SK-N-SH (cell line): Measurements from ENCODE around the gene KSR2. TPM values are rescaled to one million over a fixed set of nuclear protein-coding genes. Genes with fewer than 3 reads are reported as not detected.

ENCODE experiments used
- CTCF ChIA-PET: fragments of 300-600, 350-600 bp; formaldehyde crosslinking; extraction: SDS; loops from one replicate; lab custom pipeline; 2021; lab: Yijun Ruan, JAX
- POLR2A ChIA-PET: fragments of 350-600 bp; sonication (Branson Sonifier 250); formaldehyde crosslinking; extraction: SDS; loops from one replicate; lab custom pipeline; 2020; ENCODE audit warnings: antibody characterized with exemption, inconsistent platforms; lab: Yijun Ruan, JAX
- DNase-seq: peaks from one replicate; pipeline ENCODE4 v3.0.0; 2012
- H2AFZ ChIP-seq: fragments of 200-600 bp; sonication (generic); 2 replicates; pipeline ENCODE4 v1.8.1; 2016; ENCODE audit warnings: antibody characterized with exemption, mild to moderate bottlenecking, low read depth
- H3F3A ChIP-seq: fragments of 200-600 bp; sonication (generic); replicated peaks from 2 replicates; pipeline ENCODE3; 2016; ENCODE audit warnings: antibody characterized with exemption, mild to moderate bottlenecking; ENCODE audit not compliant: insufficient read depth
- H3K27ac ChIP-seq, 2 experiments: fragments of 200-500 bp in 1 of 2; fragments of 200-600 bp in 1 of 2; sonication (Bioruptor generic) in 1 of 2; sonication (generic), shearing (Covaris generic) in 1 of 2; 2 replicates each; pipeline versions ENCODE4 v1.5.1 to v1.6.1; 2014 to 2016; ENCODE audit warnings: low read depth in 2 of 2, inconsistent platforms in 1 of 2, low read length in 1 of 2, mild to moderate bottlenecking in 1 of 2, mixed read lengths in 1 of 2
- H3K27me3 ChIP-seq: fragments of 200-600 bp; sonication (generic), shearing (Covaris generic); 2 replicates; pipeline ENCODE4 v1.6.1; 2016; ENCODE audit warnings: mixed run types; ENCODE audit not compliant: insufficient read depth
- H3K36me3 ChIP-seq, 2 experiments: fragments of 200-500 bp in 1 of 2; fragments of 200-600 bp in 1 of 2; sonication (Bioruptor generic) in 1 of 2; sonication (generic) in 1 of 2; replicated peaks in 1 of 2; 2 replicates each; pipeline versions ENCODE3 to v1.5.1; 2014 to 2016; ENCODE audit warnings: low read length in 1 of 2, mild to moderate bottlenecking in 1 of 2; ENCODE audit not compliant: insufficient read depth in 2 of 2, control insufficient read depth in 1 of 2
- H3K4me1 ChIP-seq, 2 experiments: fragments of 200-500 bp in 1 of 2; fragments of 200-600 bp in 1 of 2; sonication (Bioruptor generic) in 1 of 2; sonication (generic), shearing (Covaris generic) in 1 of 2; 2 replicates each; pipeline versions ENCODE4 v1.5.1 to v1.6.1; 2014 to 2016; ENCODE audit warnings: low read depth in 1 of 2, low read length in 1 of 2, mixed run types in 1 of 2; ENCODE audit not compliant: insufficient read depth in 2 of 2, control insufficient read depth in 1 of 2
- H3K4me2 ChIP-seq: fragments of 200-600 bp; sonication (generic), shearing (Covaris generic); 2 replicates; pipeline ENCODE4 v1.6.1; 2017; ENCODE audit warnings: mixed run types
- H3K4me3 ChIP-seq, 2 experiments: fragments of 200-500 bp in 1 of 2; fragments of 200-600 bp in 1 of 2; sonication (Bioruptor generic) in 1 of 2; sonication (generic), shearing (Covaris generic) in 1 of 2; 2 replicates each; pipeline versions ENCODE4 v1.5.1 to v1.8.1; 2014 to 2016; ENCODE audit warnings: low read depth in 2 of 2, inconsistent platforms in 1 of 2, low read length in 1 of 2, mild to moderate bottlenecking in 1 of 2, mixed read lengths in 1 of 2, moderate library complexity in 1 of 2
- H3K79me2 ChIP-seq: fragments of 200-600 bp; sonication (generic); 2 replicates; pipeline ENCODE4 v1.8.1; 2017; ENCODE audit warnings: mild to moderate bottlenecking; ENCODE audit not compliant: insufficient read depth
- H3K9ac ChIP-seq: fragments of 200-600 bp; sonication (generic); 2 replicates; pipeline ENCODE4 v1.6.1; 2017; ENCODE audit warnings: mixed run types
- H3K9me2 ChIP-seq: fragments of 200-600 bp; sonication (generic); 2 replicates; pipeline ENCODE4 v1.6.1; 2017; ENCODE audit warnings: mixed run types
- H3K9me3 ChIP-seq: fragments of 200-600 bp; sonication (generic); 2 replicates; pipeline ENCODE4 v1.6.1; 2017; ENCODE audit warnings: mixed run types, mild to moderate bottlenecking, moderate library complexity
- H4K20me1 ChIP-seq: fragments of 200-600 bp; sonication (generic); 2 replicates; pipeline ENCODE4 v1.6.1; 2017; ENCODE audit warnings: mild to moderate bottlenecking, mixed run types; ENCODE audit not compliant: insufficient read depth
- CTCF ChIP-seq: fragments of 200-600 bp; sonication (generic); IDR thresholded peaks from 2 replicates; pipeline ENCODE4 v1.6.1; 2017; ENCODE audit warnings: antibody characterized with exemption, mild to moderate bottlenecking, moderate library complexity
- EP300 ChIP-seq, 2 experiments: IDR thresholded peaks; 2 replicates each; pipeline versions ENCODE4 v1.4.0 to v1.6.1; 2012; ENCODE audit warnings: borderline replicate concordance in 1 of 2, low read depth in 1 of 2, low read length in 1 of 2
- FOXM1 ChIP-seq: IDR thresholded peaks from 2 replicates; pipeline ENCODE4 v1.4.0; 2012; ENCODE audit warnings: low read depth, mild to moderate bottlenecking
- IRF3 ChIP-seq: fragments of 150-350 bp; IDR thresholded peaks from 2 replicates; pipeline ENCODE4 v1.6.1; 2016; ENCODE audit warnings: mild to moderate bottlenecking, low read depth, low read length
- JUND ChIP-seq: IDR thresholded peaks from 2 replicates; pipeline ENCODE4 v1.4.0; 2012
- NFIC ChIP-seq: IDR thresholded peaks from 2 replicates; pipeline ENCODE4 v1.4.0; 2012; ENCODE audit warnings: borderline replicate concordance
- NRF1 ChIP-seq: IDR thresholded peaks from 2 replicates; pipeline ENCODE4 v1.6.1; 2012; ENCODE audit warnings: low read depth, mild to moderate bottlenecking, low read length
- POLR2AphosphoS5 ChIP-seq: IDR thresholded peaks from 2 replicates; pipeline ENCODE4 v1.6.1; 2012; ENCODE audit warnings: low read depth, low read length
- RAD21 ChIP-seq: IDR thresholded peaks from 2 replicates; pipeline ENCODE4 v1.6.1; 2012; ENCODE audit warnings: mild to moderate bottlenecking, low read length
- RCOR1 ChIP-seq: fragments of 150-350 bp; IDR thresholded peaks from 2 replicates; pipeline ENCODE4 v1.6.1; 2017; ENCODE audit warnings: antibody characterized with exemption, low read length
- REST ChIP-seq: IDR thresholded peaks from 2 replicates; pipeline ENCODE4 v1.6.1; 2012; ENCODE audit warnings: mild to moderate bottlenecking, low read depth, low read length, moderate library complexity
- RFX5 ChIP-seq: IDR thresholded peaks from 2 replicates; pipeline ENCODE4 v1.6.1; 2012; ENCODE audit warnings: mild to moderate bottlenecking, improper control_type of control experiment, low read length
- SMC3 ChIP-seq: IDR thresholded peaks from 2 replicates; pipeline ENCODE4 v1.6.1; 2012; ENCODE audit warnings: low read depth, low read length, improper control_type of control experiment
- USF1 ChIP-seq: IDR thresholded peaks from 2 replicates; pipeline ENCODE4 v1.4.0; 2012; ENCODE audit warnings: low read depth, borderline replicate concordance
- WGBS: methylation state at CpG from one replicate; pipeline ENCODE4 v1.1.6; 2017; ENCODE audit warnings: low lambda C conversion rate; 5-methylcytosine and 5-hydroxymethylcytosine counted together
- polyA plus RNA-seq, 3 experiments: library from polyadenylated mRNA; depleted of rRNA; stranded (reverse); fragments of >200 nt; gene quantifications; 2 replicates each; pipeline ENCODE4 v1.2.3, GENCODE V29; 2012

Gene KSR2
- polyA plus RNA-seq, 1 of the 3 experiments (the other 2 are of a cell fraction) = 0.12 TPM

GRCh38 chr12:117809509-117809908 lies 159.3 kb downstream of the KSR2 start (continued):
- TF ChIP-seq REST (no peak), NFIC (no peak), NRF1 (no peak), SMC3 (no peak), CTCF (no peak), JUND (no peak), FOXM1 (no peak), POLR2AphosphoS5 (no peak), RAD21 (no peak), USF1 (no peak)

- WGBS = 21% methylated on average over 2 of the region's 2 CpGs
- no peaks in the 10 kb centered on the region for H4K20me1 ChIP-seq
- no peaks in the 10 kb centered on the region for H3K9me2 ChIP-seq
- H3K9ac ChIP-seq = no peak overlapping the region
- no peak for TF ChIP-seq REST
- TF ChIP-seq RCOR1 = no peak
- no peak for TF ChIP-seq RFX5
- no peak for TF ChIP-seq EP300 (IDR thresholded peaks at IDR 0.05; ENCODE audit: borderline replicate concordance in 1 of 2, low read depth in 1 of 2, low read length in 1 of 2)
- no peak for TF ChIP-seq SMC3
- no peak for TF ChIP-seq IRF3
- no peaks in the 10 kb centered on the region for H3K79me2 ChIP-seq
- H3K4me3 ChIP-seq = no peak overlapping the region
- H2AFZ ChIP-seq = no peak overlapping the region
- no peaks in the 10 kb centered on the region for H3F3A ChIP-seq
- H3K4me2 ChIP-seq = no peak overlapping the region
- no peak overlapping the region for H3K27ac ChIP-seq
- no peaks in the 10 kb centered on the region for H3K36me3 ChIP-seq
- ChIA-PET POLR2A (no interaction called here), CTCF (interaction anchor here (0.9 to 1.1 kb wide), 2 partner anchors 12 to 595 kb away, joined by 3 to 4 read pairs; no protein-coding TSS in a partner anchor)
- no peaks in the 10 kb centered on the region for H3K27me3 ChIP-seq
- H3K4me1 ChIP-seq = no peaks in the 10 kb centered on the region; a peak in 1 of 4 replicates
- no peaks in the 10 kb centered on the region for H3K9me3 ChIP-seq
- DNase-seq = no peak
Observed at GRCh38 chr12:117807946-117808345, 160.8 kb downstream of the KSR2 start.
